Measurements from ENCODE around the gene PRH2.

DNA sequence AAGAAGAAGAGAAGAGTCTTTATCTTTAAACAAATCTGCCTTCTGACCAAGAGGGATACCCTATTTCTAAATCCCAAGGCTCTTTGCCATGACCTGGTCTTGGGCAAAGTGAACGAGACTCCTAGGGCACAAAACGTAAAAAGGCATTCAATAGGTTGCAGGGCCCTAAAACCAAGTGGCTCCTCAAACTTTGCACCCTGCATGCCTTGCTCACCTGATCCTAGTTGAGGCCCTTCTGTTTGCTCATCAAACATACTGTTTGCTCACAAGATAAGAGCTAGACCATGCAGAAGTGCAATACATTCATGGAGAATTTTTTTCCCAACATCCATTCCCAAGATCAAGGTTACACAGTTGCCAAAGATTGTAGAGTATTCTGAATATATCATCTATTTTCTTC is 37.1 kb upstream of the PRH2 start:
- TF ChIP-seq, protein P1, sequence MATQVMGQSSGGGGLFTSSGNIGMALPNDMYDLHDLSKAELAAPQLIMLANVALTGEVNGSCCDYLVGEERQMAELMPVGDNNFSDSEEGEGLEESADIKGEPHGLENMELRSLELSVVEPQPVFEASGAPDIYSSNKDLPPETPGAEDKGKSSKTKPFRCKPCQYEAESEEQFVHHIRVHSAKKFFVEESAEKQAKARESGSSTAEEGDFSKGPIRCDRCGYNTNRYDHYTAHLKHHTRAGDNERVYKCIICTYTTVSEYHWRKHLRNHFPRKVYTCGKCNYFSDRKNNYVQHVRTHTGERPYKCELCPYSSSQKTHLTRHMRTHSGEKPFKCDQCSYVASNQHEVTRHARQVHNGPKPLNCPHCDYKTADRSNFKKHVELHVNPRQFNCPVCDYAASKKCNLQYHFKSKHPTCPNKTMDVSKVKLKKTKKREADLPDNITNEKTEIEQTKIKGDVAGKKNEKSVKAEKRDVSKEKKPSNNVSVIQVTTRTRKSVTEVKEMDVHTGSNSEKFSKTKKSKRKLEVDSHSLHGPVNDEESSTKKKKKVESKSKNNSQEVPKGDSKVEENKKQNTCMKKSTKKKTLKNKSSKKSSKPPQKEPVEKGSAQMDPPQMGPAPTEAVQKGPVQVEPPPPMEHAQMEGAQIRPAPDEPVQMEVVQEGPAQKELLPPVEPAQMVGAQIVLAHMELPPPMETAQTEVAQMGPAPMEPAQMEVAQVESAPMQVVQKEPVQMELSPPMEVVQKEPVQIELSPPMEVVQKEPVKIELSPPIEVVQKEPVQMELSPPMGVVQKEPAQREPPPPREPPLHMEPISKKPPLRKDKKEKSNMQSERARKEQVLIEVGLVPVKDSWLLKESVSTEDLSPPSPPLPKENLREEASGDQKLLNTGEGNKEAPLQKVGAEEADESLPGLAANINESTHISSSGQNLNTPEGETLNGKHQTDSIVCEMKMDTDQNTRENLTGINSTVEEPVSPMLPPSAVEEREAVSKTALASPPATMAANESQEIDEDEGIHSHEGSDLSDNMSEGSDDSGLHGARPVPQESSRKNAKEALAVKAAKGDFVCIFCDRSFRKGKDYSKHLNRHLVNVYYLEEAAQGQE (IDR thresholded peaks at IDR 0.05; ENCODE audit: low read depth) = no peak
- TF ChIP-seq ZBTB7A (IDR thresholded peaks at IDR 0.05; ENCODE audit: low read depth) = no peak
- TF ChIP-seq, protein P2, sequence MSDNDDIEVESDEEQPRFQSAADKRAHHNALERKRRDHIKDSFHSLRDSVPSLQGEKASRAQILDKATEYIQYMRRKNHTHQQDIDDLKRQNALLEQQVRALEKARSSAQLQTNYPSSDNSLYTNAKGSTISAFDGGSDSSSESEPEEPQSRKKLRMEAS (IDR thresholded peaks at IDR 0.05) = no peak

Data from Ishikawa (cell line).